NCI-H2081 treated with DMSO at 0.1 percent for 48 hours (cell line): ENCODE measurements around the gene DPY19L1.
"Not testable (repeated sequence)": the region's sequence is repeated elsewhere in the genome, so short reads cannot be mapped to it uniquely, and the experiment has no call there.

Experiments used
- DNase-seq: peaks from one replicate; lab custom pipeline; 2025; lab: John Stamatoyannopoulos, UW

DPY19L1 gene

DNA sequence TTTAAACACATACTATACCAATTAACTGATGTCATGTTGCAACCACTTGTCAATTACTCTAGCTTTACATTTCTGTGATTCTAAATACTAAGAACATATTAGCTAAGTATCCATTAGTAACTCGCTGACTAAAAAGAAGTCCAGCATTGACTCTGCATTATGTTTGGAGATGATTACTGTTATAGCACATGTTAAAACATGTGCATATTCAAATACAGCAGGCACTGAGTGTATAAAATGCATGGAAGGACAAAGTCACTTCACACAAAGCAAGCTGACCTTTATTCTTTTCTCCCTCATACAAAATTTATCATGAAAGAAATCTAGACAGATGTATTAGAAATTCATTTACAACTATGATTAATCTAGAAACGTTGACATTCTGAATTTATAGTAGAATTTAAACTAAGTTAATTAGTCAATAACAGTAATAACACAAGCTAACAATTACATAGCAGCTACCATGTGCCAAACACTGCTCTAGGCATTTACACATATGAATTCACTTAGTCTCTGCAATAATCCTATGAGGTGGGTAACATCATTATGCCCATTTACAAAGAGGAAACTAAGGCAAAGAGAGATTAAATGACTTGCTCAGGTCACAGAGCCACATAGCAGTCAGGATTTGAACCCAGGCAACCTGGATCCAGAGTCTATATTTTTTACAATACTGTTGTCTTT is 48.7 kb downstream of the DPY19L1 start:
- not testable (repeated sequence) for DNase-seq

DNA sequence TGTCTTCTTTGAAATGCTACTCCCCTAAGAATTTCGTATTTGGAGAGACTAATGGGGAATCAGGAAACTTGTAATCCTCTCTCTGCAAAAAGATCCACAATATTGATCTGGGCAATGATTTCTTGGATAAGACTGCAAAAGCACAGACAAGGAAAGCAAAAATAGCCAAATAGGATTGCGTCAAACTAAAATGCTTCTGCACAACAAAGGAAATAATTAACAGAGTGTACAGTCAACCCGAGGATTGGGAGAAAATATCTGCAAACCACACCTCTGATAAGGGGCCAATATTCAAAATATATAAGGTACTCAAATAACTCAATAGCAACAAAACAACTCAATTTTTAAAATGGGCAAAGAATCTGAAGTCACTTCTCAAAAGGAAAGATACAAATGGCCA is 52.1 kb downstream of the DPY19L1 start:
- DNase-seq = not testable (repeated sequence)

DNA sequence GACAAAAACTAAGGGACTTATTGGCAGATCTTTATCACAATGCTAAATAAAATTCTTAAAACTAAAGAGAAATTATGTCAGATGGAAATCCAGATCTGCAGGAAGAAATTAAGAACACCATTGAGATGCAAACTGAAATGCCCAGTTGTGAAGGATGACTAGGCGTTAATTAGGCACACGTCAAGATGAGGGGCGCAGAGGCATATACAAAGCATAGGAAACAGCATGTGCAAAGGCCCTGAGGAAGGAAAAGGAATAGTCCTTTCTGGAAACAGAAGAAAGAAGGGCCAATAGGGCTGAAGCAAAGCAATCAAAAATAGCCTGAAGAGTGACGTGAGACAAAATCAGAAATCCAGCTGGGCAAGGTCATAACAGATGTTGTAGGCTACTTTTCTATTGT is 53.1 kb downstream of the DPY19L1 start:
- DNase-seq = not testable (repeated sequence)

DNA sequence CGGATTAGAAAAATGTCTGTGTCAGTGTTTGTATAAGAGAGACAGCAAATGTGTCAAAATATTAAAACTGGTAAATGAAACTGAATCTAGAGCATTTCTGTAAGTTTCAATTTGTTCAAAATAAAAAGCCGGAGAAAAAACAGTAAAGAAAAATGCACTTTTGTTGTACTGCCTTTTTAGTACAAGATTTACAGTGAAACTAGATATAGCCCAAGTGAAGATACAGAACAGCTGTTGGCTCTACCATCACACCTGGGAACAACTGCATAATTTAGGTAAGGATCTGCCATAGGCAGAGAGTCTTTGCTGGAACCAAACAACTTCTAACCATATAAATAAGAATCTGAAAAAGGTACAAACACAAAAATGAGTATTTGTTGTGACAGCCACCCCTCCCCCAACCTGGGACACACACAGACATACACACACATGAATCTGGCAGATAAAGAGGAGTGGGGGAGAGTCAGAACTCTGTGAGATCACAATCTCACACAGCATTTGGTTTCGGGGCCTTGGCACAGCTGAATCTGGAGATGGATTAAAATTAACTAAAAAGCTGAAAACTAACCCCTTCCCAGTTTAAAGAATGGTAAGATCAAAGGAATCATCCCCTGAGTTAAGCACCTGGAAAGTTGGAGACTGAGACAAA is 54.8 kb downstream of the DPY19L1 start:
- DNase-seq = no peak

DNA sequence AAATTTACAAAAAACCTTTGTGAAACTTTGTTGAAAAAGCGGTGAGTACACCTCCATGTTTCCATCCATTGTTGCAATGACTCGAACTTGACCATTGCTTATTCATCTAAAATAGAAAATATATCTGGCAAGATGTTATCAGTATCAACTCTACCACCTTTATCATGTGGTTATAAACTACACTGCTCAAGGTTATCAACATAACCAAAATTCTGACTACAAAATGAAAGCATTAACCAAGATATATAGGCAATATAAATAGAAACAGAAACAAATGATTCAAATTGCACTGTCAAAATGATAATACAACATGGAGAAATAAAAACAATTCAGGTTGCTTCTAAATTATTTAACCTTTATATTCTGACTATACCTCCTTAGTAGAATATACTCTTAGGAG is 58.2 kb downstream of the DPY19L1 start:
- not testable (repeated sequence) for DNase-seq

DNA sequence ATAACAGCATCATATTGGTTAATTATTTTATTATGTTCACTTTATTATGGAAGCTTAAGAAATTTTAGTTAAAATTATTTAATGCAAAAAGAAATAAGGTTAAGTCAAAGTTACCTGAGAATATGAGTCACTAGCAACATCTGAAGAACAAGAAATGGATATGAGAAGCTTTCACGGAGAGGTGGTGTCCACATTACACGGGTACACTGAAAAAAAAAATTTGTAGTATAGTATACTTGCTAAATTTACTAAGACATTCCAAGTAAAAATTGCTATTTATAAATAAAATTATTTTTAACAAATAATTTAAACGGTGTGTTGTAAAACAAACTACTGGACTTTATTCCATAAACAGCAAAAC is 63.9 kb downstream of the DPY19L1 start:
- DNase-seq = no peak

DNA sequence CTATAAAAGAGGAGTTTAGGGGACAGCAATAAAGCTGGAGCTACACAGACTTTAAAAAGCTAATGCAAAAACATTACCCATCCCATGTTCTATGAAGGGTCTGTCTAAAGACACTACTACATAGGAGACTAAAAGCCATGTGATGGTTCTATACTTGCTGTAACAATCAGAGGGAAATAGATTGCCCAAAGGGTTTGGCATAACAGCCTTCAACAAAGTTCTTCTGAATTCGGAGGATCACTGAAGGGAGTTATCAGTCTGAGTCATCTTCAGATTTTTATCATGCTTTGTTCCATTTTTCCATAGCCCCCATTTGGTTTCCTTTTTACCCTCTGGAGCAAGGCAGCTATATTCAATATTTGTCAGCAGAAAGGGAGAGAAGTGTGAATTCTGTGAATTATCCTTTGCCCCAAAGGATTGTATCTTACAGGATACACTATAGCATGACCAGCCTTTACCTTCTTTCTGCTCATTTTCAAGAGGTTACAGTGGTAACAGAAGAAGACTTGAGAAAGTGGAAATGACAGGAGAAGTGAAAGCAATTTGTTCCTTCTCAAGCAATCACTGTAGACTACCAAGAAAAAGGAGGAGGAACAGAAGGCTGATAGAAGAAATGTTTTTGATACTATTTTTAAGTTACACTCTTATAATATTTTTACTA is 64.4 kb downstream of the DPY19L1 start:
- not testable (repeated sequence) for DNase-seq

DNA sequence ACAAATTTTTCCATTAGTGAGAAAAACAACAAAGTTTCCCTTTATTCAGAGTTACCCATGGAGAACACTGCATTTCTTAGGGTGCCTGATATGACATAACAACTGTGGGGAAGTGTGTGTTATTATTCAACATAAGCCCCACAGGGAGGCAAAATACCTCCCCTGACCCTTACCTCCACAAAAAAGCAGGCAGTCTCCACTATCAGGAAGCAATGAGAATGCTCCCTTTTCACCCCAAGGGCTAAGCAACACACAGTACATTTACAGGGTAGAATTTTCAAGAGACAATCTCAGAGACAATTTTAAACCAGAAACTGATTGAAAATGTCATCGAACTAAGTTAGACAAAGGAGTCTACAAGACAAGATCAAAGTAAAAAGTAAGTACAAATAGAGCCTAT is 69.5 kb downstream of the DPY19L1 start:
- not testable (repeated sequence) for DNase-seq

DNA sequence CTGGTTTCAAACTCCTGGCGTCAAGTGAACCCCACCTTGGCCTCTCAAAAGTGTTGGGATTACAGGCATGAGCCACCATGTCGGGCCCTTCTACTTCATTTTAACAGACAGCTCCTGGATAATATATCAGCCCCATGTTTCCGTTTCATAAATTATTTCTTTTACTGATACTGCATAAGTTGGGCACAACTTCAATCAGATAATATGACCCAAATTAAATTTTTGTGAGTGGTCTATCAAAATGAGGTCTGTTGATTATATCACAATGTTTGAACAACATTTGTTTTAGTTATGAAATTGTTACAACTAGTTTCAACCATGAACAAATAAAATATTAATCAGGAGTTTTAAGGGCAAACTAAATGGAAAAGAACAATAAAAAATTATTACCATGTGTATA is 70.8 kb downstream of the DPY19L1 start:
- not testable (repeated sequence) for DNase-seq

DNA sequence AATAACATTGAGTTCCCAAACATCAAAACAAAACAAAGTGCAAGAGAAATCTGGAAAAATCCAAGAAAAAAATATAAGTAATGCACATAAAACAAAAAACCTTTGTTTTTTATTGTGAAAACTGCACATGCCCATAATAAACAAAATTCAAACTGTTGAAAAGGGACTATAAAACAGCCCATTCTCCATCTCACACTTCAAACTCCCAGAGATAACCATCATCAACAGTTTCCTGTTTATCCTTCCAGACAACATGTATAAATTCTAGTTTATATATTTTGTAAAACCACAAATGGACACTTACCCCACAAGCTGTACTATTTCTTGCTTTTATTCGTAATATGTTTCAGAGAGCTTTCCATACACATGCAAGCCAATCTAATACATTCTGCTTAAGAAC is 79.3 kb downstream of the DPY19L1 start:
- DNase-seq = no peak

DNA sequence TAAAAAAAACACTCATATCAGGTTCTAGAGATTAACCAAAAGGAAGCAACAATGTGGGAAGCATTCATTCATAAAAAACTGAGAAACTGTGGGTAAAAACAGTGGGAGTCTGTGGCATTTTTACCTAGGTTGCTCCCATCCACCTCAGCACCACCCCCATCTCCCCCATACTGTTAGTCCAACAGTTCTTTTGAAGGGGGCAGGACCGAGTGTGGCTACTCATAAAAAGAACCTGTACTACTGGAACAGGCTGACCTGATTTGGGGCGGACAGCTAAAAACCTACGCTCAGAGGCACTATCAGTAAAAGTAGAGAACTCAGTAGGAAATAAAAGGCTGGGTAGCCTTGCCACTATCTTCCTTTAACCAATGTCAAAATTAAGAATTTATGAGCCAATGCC is 84.5 kb downstream of the DPY19L1 start:
- no peak for DNase-seq

DNA sequence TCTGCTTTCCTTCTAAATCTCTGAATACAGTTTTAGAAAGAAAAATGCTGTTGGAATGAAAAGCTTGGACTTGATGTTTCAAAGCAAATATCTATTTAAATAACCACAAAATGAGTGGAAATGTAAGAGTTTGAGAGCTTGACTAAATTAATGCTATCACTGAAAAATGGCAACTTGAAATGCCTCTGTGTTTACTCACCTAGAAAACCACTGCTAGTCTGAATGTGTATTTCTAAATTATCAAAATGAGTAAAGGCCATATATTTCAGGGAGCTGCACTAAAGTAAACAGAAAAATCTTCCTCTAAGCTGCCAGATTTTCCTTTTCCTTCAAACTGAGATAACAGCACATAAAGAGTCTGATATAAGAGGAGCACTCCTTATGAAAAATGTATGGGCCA is 87.9 kb downstream of the DPY19L1 start:
- no peak for DNase-seq

DNA sequence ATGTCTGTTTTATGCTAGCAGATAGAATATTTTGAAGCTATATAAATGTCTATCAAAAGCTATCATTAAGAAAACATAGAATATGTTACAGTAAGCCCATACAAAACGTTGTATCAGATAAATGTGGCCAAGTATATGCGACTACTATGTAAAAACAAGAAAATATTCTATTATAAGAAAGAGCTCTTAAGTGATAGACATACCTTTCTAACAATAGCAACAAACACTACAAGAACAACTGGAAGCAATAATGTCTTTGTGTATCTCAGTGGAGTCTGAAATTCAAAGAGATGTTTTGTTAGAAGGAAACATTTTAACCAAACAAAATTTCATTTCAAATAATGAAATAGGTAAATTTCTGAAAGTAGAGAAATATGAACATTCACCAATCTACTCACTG is 89.9 kb downstream of the DPY19L1 start:
- not testable (repeated sequence) for DNase-seq

DNA sequence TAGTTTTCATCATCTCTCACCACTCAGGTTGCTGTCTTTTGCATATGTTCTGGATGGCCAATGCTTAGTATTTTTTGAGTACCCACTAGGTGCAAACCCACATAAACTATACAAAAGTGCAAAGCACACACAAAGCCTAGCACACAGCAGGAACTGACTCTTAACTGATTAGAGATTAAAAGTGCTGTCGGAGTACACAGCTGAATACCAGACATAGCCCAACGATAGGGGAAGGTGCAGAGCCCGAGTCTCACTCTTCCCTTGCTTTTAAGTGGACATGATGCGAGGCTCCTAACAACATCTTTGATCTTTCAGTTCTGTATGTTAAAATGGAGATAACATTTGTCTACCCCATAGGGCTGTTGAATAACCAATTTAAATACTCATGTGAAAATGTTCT is 90.8 kb downstream of the DPY19L1 start:
- no peak for DNase-seq

DNA sequence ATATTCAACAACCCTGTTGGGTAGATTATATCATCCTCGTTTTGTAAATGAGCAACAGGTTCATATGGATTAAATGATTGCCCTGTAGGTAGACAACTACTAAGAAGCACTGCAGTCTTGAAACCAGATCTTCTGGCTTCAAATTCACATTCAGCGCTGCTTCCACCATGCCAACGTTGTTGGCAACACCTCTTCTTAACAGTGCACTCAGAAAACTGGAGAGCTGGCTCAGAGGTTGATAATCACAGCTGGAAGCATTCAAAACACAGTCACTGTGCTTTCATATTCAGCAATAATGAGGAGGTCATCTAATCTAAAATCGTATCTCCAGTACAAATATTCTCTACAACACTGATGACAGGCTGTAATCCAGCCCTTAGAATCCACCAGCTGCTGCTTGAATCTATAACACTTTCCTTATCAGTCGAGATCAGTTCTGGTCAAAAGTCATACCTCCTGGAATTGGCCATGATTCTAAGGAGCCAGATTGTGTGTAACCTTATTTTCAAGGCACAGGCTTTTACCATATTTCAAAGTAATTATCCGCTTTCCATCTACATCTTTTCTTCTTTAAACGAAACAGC is 91.3 kb downstream of the DPY19L1 start:
- not testable (repeated sequence) for DNase-seq

DNA sequence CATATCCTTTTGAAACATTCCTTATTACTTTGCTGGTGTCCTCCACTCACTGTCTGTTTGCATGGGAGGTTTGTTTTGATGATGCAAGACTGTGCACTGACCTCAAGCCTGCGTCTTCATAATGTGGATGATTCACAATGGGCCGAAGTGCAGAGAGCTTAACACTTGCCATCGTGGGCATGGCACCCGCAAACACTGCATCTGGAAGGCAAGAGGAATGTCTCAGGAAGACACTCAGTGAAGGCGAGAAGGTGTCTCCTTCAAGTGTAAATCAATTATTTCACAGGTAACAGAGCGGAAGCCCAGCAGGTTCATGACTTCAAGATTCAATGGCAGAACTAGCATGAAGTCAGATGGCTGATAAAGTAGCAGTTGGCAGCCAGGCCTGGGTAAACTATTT is 98.1 kb downstream of the DPY19L1 start:
- no peak for DNase-seq

DNA sequence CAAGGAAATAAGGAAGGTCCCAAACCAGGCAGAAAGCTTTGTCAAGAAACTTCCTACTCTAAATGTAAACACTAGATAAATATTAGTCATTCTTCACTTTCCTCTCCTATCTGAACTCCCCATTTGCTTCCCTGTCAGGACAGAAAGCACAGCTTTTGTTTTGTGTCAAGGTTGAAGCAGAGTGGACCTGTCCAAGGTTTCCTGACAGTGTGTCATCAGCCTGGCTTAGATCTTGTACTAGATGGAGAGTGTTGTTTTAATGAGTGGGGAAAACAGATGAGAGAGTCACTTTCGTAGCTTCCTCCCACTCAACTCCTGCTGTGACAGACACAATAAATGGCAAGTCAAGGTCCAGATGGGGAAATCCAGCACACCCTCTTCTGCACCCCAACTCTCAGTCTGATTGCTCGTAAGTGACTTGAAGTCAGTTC is 101.5 kb downstream of the DPY19L1 start:
- not testable (repeated sequence) for DNase-seq

DNA sequence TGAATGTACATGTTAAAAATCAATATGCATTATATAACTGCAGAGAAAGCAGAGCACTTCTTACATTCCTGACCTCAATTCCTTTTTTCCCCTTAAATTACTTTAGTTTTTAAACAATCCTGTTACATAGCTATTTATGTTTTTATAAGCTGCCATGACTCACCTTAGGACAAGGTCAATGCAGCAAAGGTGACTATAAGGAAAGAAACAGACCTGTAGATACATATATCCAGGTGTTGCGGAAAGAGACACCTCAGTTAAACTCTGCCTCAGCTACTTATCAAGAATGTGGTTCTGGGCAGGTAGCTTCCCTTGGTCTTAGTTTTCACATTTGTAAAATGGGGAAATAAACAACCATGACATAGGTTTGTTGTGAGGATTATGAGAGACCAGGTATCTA is 105.5 kb downstream of the DPY19L1 start:
- DNase-seq = no peak

DNA sequence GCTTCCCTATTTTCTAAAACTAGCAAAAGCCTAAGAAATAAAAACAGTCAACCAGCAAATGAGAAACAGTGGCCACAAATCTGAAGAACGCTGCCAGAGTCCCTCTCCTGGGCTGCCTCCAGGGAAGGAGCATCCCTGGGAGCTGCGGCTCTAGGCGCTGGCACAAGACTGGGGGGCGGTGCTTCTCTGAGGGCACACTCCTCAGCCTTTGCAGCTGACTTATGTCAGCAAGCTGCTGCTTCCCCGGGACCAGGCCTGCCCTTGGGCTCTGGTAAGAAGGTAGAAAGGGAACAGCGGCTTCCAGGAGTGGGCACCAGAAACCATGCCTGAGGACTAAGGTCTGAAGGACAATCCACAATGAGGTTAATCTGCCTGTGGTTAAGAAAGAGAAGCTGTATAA is 107.5 kb downstream of the DPY19L1 start:
- DNase-seq = not testable (repeated sequence)

DNA sequence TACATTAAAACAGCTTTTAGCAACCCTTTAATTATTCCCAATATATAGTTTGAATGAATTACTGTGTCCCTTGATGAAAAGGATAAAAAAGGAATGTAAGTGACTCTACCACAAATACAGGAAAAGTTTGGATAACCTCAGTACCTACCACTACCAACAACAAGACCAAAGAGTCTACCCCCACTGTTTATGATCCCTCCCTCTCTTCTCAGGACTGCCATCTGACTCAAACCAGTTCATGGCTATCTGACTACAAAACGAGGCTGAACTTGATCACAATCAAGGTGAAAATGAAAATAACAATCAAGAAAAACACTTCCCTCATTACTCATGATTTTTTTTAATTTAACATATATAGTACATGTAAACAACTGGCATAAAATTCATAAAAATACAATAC is 108.7 kb downstream of the DPY19L1 start:
- DNase-seq = no peak

DNA sequence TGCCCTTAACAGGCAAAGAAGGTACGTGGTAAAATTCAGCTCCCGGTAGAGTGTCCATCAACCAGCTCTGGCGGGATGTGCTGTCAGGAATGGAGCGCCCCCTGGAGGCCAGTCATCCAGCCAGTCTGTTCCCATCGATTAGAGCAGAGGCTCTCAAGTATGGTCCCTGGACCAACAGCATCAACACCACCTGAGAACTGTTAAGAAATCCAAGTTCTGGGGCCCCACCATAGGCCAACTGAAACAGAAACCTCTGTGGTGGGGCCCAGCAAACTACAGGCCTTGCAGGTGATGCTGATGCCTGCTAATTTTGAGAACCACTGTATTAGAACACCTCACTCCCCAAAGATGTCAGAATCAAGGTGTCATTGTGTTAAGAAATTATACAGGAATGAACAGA is 109.2 kb downstream of the DPY19L1 start:
- no peak for DNase-seq

DNA sequence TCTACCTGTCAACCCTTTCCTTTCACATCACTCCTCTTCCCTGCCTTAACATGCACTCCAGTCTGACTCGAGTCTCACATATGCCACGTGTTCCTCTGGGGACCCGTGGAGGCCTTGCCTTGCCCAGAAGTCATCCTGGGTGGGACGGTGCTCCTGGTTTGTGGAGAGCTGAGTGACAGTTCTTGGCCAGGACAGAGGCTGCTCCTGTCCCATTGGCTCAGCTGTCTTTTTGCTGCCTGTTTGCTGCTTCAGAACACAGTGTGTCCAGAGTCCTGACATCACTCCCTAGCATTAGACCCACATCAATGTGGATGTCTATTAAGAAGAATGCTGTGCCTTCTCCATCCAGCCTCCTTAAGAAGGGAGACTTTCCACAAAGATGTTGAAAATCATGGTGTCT is 116.8 kb downstream of the DPY19L1 start:
- not testable (repeated sequence) for DNase-seq

DNA sequence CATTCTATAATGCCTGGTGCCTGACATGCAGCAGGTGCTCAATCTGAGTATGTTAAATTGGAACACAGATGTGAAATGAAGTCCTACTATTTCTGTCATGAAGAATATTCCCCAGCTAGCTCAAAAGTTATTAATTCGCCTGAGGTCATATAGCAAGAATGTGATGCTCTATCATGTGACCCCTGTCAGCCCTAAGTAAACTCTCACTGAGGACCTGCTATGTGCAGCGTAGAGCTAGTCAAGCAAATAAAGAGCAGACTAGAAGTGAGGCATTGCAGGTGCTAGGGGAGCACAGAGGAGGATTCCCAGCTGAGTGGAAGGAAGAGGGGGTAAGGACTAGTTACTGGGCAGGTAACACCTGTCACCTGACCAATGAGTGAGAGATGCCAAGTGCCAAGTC is 118.2 kb downstream of the DPY19L1 start:
- not testable (repeated sequence) for DNase-seq
